Vagina (tissue), 2 donors: ENCODE measurements around the gene PDCL2.

Experiments used
- POLR2A ChIP-seq, 2 donors: fragments of 450-650 bp; IDR thresholded peaks; one replicate each; pipeline ENCODE4 v1.6.1; 2017; ENCODE audit warnings: antibody characterized with exemption in 2 of 2, mild to moderate bottlenecking in 2 of 2, moderate library complexity in 2 of 2
- TF ChIP-seq, protein P1 (sequence below), 3 experiments: fragments of 450-650 bp in 2 of 3; fragments of 200-600 bp in 1 of 3; sonication (generic) in 1 of 3; IDR thresholded peaks; one replicate each; pipeline ENCODE4 v1.5.1; 2017 to 2019; ENCODE audit warnings: antibody characterized with exemption in 3 of 3, mild to moderate bottlenecking in 2 of 3, moderate library complexity in 2 of 3

DNA sequence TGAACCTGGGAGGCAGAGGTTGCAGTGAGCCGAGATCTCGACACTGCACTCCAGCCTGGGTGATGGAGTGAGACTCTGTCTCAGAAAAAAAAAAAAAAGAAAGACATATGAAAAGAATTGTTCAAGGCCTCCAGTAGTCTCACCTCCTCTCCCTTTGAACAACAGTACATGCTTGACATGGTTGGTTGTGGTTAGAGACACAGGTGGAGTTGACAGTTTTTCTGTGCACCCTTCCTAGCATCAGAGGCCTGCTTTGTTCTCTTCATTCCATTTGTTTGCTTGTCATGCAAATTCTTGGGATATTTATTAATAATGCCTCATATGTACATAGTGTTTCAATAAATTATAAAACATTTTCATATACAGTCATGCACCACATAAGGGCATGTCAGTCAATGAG is 18.3 kb upstream of the PDCL2 start:
- TF ChIP-seq, protein P1, sequence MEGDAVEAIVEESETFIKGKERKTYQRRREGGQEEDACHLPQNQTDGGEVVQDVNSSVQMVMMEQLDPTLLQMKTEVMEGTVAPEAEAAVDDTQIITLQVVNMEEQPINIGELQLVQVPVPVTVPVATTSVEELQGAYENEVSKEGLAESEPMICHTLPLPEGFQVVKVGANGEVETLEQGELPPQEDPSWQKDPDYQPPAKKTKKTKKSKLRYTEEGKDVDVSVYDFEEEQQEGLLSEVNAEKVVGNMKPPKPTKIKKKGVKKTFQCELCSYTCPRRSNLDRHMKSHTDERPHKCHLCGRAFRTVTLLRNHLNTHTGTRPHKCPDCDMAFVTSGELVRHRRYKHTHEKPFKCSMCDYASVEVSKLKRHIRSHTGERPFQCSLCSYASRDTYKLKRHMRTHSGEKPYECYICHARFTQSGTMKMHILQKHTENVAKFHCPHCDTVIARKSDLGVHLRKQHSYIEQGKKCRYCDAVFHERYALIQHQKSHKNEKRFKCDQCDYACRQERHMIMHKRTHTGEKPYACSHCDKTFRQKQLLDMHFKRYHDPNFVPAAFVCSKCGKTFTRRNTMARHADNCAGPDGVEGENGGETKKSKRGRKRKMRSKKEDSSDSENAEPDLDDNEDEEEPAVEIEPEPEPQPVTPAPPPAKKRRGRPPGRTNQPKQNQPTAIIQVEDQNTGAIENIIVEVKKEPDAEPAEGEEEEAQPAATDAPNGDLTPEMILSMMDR (IDR thresholded peaks at IDR 0.05), result no peak
- TF ChIP-seq POLR2A (IDR thresholded peaks at IDR 0.05), result no peak
